NCI-H2196 (cell line): ENCODE results near the gene COL25A1.
"Not testable (repeated sequence)": the region's sequence is repeated elsewhere in the genome, so short reads cannot be mapped to it uniquely, and the experiment has no call there.

ENCODE experiments used
- DNase-seq: peaks from one replicate; lab custom pipeline; 2025; ENCODE audit not compliant: unreplicated experiment; lab: John Stamatoyannopoulos, UW

The COL25A1 gene

GRCh38 chr4:109131559-109131958, 170.9 kb downstream of the COL25A1 start:
- DNase-seq, result no peak

GRCh38 chr4:109128589-109128988, 173.9 kb downstream of the COL25A1 start:
- no peak for DNase-seq

- DNase-seq, result no peak
These were observed 174.6 kb downstream of the COL25A1 start for GRCh38 chr4:109127866-109128265.

GRCh38 chr4:109126856-109127255, 175.6 kb downstream of the COL25A1 start:
- no peak for DNase-seq

- DNase-seq, result no peak
These were observed 177.4 kb downstream of the COL25A1 start for GRCh38 chr4:109125084-109125483.

GRCh38 chr4:109123951-109124350, 178.5 kb downstream of the COL25A1 start:
- DNase-seq, result no peak

GRCh38 chr4:109121561-109121960, 180.9 kb downstream of the COL25A1 start:
- DNase-seq, result no peak

- DNase-seq, result no peak
These were observed 182.6 kb downstream of the COL25A1 start for GRCh38 chr4:109119852-109120251.

- no peak for DNase-seq
These were observed 183.8 kb downstream of the COL25A1 start for GRCh38 chr4:109118635-109119034.

GRCh38 chr4:109114501-109114900, 188.0 kb downstream of the COL25A1 start:
- no peak for DNase-seq

- no peak for DNase-seq
These were observed 188.9 kb downstream of the COL25A1 start for GRCh38 chr4:109113521-109113920.

- DNase-seq, result no peak
These were observed 191.4 kb downstream of the COL25A1 start for GRCh38 chr4:109111031-109111430.

- DNase-seq, result not testable (repeated sequence)
These were observed 194.2 kb downstream of the COL25A1 start for GRCh38 chr4:109108215-109108614.

GRCh38 chr4:109094056-109094455, 208.4 kb downstream of the COL25A1 start:
- no peak for DNase-seq

GRCh38 chr4:109091727-109092409, 210.6 kb downstream of the COL25A1 start:
- DNase-seq, result no peak

GRCh38 chr4:109083911-109084310, 218.5 kb downstream of the COL25A1 start:
- DNase-seq, result no peak

- no peak for DNase-seq
These were observed 222.7 kb downstream of the COL25A1 start for GRCh38 chr4:109079731-109080130.

GRCh38 chr4:109079201-109079600, 223.3 kb downstream of the COL25A1 start:
- DNase-seq, result no peak

- DNase-seq, result no peak
These were observed 223.7 kb downstream of the COL25A1 start for GRCh38 chr4:109078724-109079123.

- DNase-seq, result no peak
These were observed 225.0 kb downstream of the COL25A1 start for GRCh38 chr4:109077505-109077904.

- not testable (repeated sequence) for DNase-seq
These were observed 225.7 kb downstream of the COL25A1 start for GRCh38 chr4:109076709-109077108.

GRCh38 chr4:109075621-109076020, 226.8 kb downstream of the COL25A1 start:
- no peak for DNase-seq

GRCh38 chr4:109072595-109072994, 229.9 kb downstream of the COL25A1 start:
- no peak for DNase-seq
